GM18858 (cell line): ENCODE data around the gene MEF2A.
"Not testable (repeated sequence)": the region's sequence is repeated elsewhere in the genome, so short reads cannot be mapped to it uniquely, and the experiment has no call there.

Experiments
- ATAC-seq: cut with Tn5 transposase; IDR thresholded peaks from one replicate; pipeline ENCODE4 v1.9.1; 2021; ENCODE audit not compliant: unreplicated experiment

The MEF2A gene

DNA sequence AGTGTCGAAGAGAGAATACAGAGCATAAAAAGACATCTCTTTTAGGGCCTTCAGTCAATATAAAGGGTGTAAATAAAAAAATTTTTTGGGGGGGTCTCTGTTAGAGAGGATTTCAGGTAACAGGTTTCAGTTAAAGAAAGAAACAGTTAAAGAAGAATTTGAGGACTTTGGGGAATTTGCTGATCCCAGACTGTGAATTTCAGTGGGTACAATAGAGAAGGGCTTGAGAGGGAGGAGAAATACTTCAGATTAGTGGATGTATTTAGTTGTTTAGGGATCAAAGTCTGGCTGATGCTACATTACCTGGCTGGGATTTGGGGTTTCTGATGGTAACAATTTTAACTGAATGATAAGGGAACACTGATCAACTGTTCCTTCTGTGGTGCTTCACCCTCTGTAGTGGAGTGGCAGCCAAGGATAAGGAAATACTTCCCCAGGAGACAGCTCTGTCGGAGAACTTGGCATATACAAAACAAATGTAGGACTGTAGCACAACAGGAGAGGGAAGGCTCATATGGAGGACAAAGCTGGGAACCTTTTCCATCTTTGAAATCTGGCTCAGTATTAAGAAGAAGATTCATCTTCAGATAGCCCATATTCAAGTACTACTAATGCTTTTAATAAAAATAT lies 79.2 kb downstream of the MEF2A start:
- no peak for ATAC-seq

DNA sequence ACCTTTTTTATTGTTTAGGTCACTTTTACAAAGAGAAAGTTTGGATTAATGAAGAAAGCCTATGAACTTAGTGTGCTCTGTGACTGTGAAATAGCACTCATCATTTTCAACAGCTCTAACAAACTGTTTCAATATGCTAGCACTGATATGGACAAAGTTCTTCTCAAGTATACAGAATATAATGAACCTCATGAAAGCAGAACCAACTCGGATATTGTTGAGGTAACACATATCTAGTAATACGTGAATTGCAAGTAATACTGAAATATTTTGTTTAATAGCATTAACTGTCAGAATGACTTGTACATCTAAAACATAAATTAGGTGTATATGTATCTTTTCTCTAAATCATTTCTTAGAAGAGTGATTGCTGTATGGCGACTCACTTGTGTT lies 79.8 kb downstream of the MEF2A start:
- ATAC-seq, result no peak

DNA sequence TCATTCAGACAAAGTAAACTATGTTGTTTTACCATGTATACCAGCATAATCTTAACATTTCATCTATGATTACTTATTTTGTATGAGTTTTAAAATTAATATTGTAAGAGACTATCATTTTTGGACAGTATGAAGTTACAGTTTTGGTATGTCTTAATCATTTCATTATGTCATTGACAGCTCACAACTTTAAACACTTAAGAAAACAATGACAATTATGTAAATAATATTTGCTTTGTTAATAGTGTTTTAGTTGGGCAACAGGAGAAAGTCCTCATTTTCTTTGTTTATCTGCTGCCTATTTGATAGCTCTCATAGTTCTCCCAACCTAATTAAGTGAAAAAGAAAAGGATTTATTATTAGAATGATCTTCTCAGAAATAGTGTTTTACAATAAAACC lies 80.2 kb downstream of the MEF2A start:
- no peak for ATAC-seq

DNA sequence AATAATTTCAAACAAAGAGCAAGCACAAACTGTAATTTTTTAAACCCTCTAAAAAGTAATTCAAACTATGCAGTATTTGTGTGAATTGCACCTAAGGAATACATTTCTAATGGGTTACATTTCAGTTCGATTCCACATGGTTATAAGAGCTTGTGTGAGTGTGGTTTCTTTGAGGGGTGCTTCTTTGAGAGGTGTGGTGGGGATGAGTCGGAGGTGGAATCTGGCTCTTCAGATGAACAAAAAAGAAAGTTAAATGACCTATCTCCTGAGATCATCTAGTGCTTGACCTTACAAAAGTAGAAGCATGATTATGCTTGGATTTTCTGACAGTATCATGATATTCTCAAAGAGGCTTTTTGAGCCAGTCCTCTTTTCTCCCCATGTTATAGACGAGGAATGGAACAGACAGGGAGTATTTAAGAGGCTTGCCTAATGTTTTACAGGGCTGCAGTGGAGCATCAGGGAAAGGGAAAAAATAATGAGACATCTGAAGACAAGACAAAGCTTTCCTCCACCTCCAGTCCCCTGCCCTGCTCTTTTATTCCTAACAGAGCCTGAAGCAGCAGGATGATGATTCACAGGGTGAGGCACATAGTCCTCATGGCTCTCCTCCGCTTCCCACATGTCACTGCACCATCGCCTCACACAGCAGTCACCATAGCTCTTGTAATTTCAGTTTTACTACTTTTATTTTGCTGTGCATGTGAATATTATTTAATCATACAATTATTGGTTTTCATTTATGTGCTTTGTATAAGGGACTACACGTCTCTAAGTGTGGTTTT lies 85.4 kb downstream of the MEF2A start:
- ATAC-seq, result no peak

DNA sequence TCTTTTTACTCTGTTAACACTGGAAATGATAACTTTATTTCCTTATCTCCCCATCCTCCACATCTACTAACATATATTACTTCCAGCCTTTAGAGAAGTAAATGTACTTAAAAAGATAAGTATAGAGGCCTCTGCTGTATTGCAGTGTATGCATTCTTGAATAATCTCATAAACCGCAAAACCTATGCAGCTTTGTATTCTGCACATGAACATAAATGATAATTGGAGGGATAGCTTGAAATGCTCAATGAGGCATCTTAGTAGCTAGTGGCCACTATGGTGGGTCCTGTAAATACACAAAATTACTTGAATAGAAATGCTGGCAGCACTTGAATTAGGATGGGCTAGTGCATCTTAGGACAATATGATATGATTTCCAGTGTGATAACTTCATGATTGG lies 90.4 kb downstream of the MEF2A start:
- no peak for ATAC-seq

DNA sequence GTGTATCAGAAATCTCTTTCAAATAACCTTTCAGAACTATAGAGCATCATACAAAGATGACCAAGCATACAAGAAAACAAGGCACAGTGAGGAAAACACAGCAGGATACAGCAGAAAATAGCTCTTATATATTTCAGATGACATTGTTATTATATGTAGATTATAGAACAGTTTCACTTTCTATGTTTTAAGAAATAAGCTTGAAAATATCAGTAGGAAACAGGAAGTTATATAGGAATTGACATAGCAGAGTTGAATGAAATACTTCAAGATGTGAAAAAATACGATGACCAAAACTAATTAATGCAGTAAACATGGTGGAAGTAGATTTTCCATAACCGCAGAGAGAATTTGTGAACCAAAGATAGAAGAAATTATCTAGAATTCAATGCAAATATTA lies 92.2 kb downstream of the MEF2A start:
- no peak for ATAC-seq

DNA sequence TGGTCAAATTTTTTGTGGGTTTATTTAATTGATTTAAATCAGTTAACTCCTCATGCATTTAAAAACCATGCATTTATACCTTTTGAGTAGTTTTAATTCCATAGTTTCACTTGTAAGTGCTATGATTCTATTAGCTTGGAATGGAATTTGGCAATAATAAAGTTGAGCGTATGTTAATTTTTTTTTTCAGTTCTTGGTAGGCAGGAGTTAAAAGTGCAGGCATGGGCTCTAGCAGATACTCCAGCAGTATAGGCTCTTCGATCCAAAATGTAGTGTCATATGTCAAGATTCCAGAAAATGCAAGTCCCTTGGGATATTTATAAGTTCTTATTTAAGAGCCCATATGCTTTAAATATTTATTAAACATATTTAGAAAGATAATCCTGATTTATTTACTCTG lies 97.1 kb downstream of the MEF2A start:
- no peak for ATAC-seq

DNA sequence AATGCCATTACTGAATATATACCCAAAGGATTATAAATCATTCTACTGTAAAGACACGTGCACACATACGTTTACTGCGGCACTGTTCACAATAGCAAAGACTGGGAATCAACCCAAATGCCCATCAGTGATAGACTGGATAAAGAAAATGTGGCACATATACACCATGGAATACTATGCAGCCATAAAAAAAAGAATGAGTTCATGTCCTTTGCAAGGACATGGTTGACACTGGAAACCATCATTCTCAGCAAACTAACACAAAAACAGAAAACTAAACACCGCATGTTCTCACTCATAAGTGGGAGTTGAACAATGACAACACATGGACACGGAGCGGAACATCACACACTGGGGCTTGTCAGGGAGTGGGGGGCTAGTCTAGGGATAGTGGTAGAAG lies 100.3 kb downstream of the MEF2A start:
- ATAC-seq, result not testable (repeated sequence)

DNA sequence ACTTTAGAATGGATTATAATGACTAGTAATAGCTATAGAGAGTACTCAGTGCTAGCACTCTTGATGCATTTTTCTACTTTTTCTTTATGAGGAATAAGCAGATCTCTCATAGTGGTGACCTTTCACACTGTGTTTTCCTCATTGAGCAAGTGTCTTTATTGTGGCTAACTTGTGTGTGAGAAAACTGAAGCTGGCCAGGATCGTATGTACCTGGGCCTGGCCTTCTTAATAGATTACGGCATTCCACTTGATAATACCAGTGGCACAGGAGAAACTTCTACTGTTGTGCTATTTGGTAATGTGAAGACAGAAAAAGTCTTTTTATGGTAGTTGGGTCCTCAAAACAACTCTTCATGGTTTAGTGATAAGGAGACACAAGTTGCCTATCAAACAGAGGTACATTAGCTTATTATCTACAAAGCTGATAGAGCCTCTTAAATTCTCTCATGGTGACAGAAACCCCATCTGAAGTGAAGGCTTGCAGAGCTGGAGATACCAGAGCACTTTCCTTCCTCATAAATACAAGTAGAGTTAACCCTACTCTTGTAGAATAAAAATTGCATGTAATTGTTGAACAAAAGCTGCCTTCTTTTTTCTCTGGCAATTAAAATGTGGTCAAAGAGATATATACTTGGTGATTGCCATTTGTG lies 102.9 kb downstream of the MEF2A start:
- no peak for ATAC-seq

DNA sequence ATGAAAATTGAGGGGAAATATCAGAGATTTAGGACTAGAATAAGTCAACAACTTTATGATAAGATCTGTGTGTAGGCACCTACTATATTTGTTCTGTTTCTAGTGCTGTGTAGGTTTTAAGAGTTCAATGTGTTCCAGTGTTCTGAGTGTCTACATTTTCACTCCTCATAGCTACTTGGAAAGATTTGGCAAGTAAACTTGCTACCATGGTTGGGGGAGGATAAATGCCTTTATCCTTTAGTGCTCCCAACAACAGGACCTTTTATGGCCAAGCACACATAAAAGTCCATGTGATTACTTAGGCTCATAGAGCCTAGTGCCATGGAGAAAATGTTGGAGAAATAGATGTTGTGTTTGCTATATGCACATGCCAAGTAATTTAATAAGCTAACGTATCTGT lies 103.5 kb downstream of the MEF2A start:
- ATAC-seq, result no peak

DNA sequence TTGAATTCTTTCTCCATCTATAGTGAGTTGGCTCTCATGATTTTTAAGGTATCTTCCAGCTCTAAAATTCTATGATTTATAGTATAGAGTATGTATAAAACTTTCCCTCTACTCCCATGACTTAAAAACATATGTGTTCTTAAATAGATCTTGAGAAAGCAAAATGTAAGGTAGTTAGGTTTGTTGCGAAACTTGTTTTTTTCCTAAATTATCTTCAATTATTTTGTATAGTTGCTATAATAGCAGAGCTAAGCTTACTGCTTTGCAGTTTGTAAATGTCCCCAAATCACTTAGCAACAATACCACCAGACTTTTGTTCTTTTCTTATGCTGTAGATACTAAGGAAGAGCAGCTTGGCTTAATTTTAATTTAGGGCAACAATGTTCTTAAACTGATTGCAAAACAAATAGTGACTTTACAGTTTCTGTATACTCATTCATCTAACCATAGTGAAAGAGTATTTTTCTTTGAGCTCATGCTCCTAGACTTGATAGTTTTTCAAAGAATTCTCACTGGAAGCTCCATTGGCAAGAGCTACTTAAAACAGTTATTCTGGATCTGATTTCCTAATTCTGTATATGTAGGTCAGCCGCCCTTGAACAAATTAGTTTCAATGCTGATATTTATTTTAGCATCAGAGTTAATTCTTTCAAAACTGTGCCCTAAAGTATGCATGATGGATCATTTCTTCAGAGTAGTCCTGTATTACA lies 106.3 kb downstream of the MEF2A start:
- no peak for ATAC-seq

DNA sequence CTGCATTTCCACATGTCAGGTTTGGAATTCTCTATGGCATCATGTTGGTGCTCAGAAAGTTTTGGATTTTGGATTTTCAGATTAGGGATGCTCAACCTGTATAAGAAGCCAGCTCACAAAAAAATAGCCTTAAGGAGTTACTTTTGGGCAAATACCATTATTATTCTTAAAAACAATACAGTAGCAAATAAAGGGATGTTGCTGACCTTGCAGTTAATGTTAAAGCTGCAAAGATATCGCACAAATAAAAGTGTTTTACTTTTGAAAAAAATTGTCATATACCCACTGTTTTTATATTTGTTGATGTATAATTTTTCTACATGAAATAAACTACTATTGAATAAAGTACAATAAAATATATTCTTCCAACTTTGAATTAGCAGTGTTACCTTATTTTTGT lies 107.3 kb downstream of the MEF2A start:
- no peak for ATAC-seq

DNA sequence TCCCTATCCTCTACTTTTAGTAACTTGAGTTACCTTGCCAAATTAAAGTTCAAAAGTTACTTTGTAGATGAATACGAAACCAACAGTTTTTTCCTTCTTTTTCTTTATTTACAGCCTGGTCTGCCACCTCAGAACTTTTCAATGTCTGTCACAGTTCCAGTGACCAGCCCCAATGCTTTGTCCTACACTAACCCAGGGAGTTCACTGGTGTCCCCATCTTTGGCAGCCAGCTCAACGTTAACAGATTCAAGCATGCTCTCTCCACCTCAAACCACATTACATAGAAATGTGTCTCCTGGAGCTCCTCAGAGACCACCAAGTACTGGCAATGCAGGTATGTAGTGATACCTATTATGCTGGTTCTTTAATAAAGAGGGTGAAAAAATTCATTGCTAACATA lies 108.5 kb downstream of the MEF2A start:
- ATAC-seq, result no peak

DNA sequence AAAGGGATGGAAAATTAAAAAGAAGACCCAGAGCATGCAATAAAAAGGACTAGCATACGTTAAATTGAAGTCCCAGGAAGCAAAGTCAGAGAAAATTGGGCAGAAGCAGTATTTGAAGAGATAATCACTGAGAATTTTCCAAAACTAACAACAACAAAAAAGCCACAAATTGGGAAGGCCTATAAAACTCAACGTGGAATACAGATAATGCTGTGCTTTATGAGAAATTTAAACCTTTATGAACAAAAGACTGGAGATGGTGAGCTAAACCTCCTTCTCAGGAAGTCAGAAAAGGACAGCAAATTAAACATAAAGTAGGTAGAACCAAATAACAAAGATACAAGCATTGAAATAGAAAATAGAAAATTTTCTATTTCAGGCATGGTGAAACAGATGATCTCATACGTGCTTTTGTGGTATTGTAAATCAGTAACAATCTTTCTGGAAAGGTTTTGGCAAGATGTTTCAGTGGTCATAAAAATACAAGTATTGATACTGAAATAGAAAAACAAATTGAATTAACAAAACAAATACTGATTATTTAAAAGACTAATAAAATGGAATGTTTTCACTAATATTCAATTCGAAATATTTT lies 111.9 kb downstream of the MEF2A start:
- ATAC-seq, result peak; percentile 61

DNA sequence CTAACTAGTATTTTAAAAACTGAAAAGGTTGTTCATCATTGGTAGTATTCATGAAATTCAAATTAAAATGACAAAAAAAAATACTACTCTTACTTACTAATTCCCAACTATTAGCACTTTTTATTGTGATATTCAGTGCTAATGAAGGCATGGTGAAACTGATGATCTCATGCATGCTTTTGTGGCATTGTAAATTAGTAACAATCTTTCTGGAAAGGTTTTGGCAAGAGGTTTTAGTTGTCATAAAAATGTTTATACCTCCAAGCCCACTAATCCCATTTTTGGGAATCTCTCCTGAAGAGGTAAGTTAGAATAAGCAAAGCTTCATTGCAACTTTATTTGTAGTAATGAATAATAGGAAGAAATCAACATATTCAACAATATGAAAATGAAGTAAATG lies 114.5 kb downstream of the MEF2A start:
- ATAC-seq, result no peak

DNA sequence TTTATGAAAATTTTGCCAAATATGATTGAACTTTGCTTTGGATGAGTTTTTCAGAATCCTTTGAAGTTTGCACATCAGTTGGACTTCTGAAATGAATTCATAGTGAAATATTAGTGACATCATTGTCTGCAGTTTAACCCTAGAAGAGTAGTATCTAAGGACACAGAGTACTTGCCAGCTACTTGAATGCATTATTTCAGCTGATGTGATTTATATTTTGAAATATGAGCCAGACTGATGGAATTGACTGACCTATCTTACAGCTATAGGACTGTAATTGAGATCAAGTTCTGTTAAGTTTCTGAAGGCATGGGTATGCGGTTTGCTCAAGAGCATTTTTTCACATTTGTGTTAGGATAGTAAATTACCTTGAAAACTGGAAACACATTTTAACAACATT lies 116.2 kb downstream of the MEF2A start:
- no peak for ATAC-seq

DNA sequence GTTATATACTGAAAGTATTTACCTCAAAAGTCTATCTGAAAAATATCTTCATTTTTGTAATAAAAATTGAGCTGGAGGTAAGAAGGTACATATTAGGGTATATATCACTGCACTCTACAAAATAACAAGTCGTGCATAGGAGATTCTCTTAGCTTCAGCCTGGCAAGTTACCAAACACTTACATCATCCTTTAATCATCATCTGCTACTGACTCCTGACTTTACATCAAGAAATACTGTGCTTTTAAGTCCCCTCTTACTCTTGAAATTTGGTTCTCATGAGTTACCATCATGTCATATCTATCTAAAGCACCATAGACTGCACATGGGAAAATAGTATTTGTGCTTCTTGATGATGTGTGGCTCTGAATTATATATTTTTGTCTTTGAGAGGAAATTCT lies 116.7 kb downstream of the MEF2A start:
- ATAC-seq, result no peak

DNA sequence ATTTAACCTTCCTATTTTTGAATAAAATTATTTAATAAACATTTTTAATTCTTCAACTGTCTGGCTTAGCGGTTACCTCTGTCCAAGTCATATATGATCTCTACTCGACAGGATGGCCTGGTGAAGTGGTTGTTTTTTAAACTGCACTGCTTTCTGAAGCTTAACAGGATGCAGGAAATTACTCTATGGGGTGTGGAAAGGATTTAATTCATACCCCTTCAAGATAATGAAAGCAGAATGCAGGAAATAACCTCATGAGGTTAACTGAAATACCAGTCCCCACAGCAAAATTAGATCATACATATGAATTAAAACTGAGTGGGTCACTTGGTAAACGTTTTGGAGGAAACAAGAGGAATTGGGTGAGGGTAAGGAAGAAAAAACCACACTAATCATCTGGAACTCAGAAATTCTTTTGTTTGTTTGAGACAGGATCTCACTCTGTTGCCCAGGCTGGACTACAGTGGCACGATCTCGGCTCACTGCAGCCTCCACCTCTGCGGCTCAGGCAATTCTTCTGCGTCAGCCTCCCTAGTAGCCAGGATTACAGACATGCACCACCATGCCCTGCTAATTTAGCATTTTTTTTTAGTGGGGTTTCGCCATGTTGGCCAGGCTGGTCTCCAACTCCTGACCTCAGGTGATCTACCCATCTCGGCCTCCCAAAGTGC lies 117.4 kb downstream of the MEF2A start:
- ATAC-seq, result no peak

DNA sequence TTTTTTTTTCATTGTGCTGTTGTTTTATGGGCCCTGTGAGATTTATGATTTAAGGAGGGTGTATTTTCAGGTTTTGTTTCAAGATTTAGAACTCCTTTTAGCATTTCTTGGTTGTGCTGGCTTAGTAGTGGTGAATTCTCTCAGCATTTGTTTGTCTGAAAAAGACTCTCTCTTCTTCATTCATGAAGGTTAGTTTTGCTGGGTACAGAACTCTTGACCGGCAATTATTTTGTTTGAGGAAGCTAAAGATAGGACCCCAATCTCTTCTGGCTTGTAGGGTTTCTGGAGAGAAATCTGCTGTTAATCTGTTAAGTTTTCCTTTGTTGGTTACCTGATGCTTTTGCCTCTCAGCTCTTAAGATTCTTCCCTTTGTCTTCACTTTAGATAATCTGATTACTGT lies 120.5 kb downstream of the MEF2A start:
- ATAC-seq, result no peak

DNA sequence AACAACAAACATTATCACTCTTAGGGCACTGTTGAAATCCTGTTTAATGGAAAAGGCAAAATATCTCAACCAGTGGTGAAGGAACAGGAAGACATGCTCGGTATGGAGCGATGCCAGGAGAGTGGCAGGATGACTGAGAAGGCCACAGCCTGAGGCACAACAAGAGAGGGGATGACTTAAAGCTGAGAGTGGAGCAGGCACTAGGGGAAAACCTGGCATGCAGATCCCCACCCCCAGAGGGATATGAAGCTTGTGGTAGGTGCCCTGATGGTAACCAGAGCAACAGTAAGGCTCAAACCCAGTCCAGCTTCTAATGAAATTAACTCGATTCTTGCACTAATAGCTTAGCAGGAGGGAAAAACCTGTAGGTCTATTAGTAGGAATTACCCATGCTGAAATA lies 127.0 kb downstream of the MEF2A start:
- ATAC-seq, result no peak

DNA sequence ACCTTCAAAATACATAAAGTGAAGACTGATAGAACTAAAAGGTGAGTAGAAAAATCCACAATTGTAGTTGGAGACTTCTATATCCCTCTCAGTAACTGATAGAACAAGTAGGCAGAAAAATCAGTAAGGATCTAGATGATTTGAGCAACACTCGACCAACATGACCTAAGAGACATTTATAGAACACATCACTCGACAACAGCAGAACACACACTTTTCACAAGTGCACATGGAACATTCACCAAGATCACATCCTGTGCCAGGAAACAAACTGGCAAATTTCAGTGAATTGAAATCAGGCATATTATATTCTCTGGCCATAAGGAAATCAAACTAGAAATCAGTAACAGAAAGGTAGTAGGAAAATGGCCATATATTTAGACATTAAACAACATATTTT lies 130.3 kb downstream of the MEF2A start:
- ATAC-seq, result no peak
